HG03064 (cell line): Measurements from ENCODE around the gene EVC.

Source experiments
- ATAC-seq: cut with Tn5 transposase; IDR thresholded peaks from one replicate; pipeline ENCODE4 v1.9.1; 2021; ENCODE audit warnings: low read depth; ENCODE audit not compliant: unreplicated experiment

Gene EVC

GRCh38 chr4:5783486-5783885 lies 72.5 kb downstream of the EVC start:
- no peak for ATAC-seq

- ATAC-seq, result no peak
Measured at GRCh38 chr4:5784021-5784420, 73.0 kb downstream of the EVC start.

- ATAC-seq, result no peak
Measured at GRCh38 chr4:5784960-5785611, 74.1 kb downstream of the EVC start.

DNA sequence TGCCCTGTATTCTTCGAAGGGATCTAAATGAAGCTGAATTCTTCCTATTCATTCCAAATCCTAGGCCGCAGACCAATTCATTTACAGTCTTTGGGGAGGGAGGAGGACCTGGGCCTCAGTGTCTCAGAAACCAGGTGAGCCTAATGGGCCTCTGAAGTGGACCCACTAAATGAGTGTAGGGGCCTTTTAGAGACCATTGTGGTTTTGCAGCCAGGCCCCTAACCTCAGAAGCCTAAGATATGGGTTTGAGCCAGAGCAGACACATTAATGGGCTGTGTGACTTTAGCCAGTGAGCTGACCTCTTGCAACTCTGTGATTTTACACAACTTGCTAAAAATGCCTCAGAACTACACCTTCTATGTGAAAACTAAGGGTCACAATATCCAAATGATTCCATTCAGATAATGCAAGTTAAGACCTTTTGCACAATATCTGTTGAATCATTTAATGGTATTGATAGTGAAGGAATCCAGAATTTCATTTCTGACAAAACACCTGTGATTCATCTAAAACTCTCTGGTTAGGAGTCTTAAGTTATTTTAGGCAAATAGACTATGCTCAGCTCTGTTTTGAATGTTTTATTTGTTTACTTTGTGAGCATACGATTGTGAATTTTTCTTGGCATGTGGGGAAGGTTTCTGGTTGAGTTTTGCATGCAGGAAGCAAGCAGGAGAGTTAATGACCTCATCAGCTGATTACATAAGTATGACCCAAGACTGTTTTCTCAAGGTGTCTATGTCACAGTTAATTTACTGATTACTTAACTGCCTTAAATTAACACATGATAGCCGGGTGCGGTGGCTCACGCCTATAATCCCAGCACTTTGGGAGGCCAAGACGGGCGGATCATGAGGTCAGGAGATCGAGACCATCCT lies 75.0 kb downstream of the EVC start:
- ATAC-seq, result no peak

DNA sequence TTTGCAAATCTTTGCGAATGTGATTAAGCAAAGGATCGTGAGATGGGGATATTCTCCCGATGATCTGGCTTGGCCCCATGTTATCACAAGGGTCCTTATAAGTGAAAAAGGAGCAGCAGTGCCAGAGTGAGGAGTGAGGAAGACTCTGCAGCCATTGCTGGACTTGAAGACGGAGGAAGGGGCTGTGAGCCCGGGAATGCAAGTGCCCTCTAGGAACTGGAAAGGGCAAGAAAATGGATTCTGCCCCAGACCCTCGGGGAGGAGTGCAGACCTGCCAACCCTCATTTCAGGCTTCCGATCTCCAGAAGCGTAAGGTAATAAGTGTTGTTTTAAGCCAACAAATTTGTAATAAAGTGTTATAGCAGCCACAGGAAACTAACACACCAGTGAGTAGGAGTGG lies 76.3 kb downstream of the EVC start:
- ATAC-seq, result no peak

DNA sequence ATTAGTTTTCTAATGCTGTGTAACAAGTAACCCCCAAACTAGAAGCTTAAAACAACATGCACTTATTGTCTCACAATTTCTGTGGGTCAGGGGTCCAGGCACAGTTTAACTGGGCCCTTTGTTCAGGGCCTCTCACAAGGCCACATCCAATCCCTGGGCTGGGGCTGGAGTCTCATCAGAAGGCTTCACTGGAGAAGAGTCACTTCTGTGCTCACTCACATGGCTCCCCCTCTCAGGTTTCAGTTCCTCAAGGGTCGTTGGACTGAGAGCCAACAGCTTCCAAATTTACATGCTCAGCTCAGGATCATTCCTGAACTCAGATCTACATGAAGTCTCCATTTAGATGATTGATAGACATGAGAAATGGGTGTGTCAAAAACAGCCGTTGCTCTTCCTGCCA lies 77.1 kb downstream of the EVC start:
- no peak for ATAC-seq

DNA sequence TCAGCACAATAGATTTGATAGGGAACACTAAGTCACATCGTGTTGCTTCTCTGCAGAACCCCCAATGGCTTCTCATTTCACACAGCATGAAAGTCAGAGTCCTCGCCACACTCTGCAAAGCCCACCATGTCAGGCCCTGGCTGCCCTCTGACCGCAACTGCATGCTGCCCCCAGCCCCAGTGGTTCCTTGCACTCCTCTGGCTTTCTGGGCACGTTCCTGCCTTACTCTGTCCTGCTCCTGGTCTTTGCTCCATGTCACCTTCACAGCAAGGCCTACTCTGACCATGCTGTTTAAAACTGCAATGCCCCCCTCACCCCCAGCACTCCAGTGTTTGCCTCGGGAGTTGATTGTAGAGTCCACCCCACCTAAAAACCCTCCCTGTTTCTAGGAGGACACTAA lies 78.1 kb downstream of the EVC start:
- ATAC-seq, result no peak

DNA sequence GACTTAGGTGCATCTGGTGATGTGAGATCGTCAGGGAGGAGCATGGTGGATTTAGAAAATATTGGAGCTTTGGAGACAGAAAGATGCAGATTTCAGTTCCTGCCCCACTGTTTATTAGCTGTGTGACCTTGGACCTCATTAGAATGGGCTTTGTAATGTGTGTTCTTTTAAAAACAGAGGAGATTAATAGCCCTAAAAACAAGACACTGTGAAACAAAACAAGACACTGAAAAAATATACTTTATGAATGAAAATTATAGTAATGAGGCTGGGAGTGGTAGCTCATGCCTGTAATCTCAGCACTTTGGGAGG lies 79.5 kb downstream of the EVC start:
- ATAC-seq, result no peak

GRCh38 chr4:5791654-5792053 lies 80.7 kb downstream of the EVC start:
- no peak for ATAC-seq

DNA sequence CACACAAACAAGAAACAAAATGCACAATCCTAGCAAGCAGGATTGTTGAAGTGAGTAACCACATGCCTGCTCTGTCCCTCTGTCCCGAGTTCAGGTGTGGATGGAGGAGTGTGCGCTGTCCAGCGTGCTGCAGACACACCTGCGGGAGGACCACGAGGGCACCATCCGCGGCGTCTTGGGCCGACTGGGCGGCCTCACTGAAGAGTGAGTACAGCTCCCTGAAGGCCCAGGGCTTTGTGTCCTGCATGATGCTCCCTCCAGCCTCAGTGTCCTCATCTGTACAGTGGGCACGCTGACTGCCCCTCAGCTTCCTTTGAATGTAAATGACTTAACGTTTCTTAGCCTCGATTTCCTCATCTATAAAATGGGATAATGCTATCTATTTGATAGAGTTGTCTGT lies 82.5 kb downstream of the EVC start:
- ATAC-seq, result no peak

- ATAC-seq, result no peak
Measured at GRCh38 chr4:5795580-5795979, 84.6 kb downstream of the EVC start.

DNA sequence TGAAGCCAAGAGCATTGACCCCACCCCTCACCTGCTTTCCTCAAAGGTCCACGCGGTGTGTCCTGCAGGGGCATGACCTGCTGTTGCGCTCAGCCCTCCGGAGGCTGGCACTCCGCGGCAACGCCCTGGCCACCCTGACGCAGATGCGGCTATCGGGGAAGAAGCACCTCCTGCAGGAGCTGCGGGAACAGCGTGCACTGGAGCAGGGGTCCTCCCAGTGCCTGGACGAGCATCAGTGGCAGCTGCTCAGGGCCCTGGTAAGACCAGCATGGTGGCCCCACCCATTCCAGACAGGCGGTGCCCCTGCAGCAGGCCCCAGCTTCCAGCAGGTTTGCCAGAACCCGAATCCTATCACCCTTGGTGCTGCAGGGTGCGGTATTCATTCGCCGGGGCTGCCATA lies 86.0 kb downstream of the EVC start:
- no peak for ATAC-seq

DNA sequence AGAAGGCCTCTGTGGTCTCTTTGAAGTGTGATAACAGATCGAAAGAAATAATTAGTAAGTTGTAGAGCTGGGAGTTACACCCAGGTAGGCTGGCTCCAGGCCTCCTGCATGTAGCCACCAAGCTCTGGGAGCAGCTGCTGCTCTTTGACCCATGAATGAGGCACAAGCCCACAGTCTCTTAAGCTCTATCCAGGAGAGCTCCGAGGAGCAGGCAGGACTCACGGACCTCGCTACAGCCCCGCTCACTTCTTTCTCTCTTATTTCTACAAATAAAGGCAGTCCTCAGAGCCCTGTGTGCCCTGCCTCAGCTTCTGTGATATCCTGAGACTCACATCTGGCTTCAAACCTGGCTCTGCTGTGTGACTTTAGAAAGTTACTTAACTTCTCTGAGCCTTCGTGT lies 86.9 kb downstream of the EVC start:
- no peak for ATAC-seq

DNA sequence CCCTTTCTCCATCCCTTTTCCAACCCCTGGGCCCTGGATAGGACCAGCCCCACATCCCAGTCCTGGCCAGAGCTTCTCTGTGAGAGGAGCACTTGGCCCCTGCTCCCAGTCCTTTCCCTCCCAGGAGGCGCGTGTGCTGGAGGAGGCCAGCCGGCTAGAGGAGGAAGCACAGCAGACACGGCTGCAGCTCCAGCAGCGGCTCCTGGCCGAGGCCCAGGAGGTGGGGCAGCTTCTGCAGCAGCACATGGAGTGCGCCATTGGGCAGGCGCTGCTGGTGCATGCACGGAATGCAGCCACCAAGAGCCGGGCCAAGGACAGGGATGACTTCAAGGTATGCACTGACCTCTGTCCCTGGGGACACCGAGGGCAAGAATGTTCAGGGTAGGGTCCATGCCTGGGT lies 87.5 kb downstream of the EVC start:
- no peak for ATAC-seq

GRCh38 chr4:5798946-5799345 lies 87.9 kb downstream of the EVC start:
- no peak for ATAC-seq

DNA sequence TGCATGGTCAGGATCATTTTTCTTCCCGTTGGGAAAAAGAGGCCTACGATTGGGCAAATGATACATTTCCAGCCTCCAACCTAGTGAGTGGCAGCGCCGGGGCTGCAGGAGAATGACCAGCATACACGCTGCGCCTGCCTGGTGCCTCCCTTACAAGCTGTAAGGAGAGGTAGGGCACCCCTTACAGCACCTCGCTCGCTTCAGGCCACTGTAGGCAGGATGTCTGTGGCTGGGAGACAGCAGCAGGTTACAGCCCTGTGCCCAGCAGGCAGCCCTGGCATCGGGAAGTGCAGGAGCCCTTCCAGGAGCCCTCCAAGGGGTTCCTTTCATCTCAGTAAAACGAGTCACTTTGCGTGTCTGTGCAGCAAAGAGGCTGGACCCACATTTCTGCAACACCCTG lies 88.4 kb downstream of the EVC start:
- no peak for ATAC-seq

- no peak for ATAC-seq
Measured at GRCh38 chr4:5800496-5800895, 89.5 kb downstream of the EVC start.

DNA sequence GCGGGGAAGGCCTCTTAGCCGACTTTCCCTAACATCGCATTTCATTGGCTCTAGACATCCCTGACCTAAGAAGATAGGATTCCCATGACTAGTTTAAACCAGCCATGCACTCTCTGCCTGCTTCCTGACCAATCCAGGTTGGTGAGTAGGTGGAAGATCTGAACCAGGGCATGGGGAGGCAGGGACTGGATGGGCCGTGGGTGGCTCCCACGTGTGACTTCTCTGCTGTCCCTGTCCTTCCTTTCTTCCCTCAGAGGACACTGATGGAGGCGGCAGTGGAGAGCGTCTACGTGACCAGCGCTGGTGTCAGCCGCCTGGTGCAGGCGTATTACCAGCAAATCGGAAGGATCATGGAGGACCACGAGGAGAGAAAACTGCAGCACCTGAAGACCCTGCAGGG lies 90.7 kb downstream of the EVC start:
- no peak for ATAC-seq

DNA sequence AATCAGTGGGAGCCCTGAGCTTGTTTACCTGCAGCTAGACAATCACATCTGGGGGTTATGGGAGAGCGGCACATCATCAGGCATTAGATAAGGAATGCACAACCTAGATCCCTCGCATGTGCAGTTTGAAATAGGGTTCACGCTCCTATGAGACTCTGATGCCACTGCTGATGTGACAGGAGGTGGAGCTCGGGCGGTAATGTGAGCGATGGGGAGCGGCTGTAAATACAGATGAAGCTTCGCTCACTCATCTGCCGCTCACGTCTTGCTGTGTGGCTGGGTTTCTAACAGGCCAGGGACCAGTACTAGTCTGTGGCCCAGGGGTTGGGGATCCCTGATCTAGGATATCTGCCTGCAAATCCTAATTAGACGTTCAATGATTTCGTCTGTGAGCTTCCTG lies 91.6 kb downstream of the EVC start:
- no peak for ATAC-seq

- no peak for ATAC-seq
Measured at GRCh38 chr4:5804656-5805055, 93.7 kb downstream of the EVC start.

DNA sequence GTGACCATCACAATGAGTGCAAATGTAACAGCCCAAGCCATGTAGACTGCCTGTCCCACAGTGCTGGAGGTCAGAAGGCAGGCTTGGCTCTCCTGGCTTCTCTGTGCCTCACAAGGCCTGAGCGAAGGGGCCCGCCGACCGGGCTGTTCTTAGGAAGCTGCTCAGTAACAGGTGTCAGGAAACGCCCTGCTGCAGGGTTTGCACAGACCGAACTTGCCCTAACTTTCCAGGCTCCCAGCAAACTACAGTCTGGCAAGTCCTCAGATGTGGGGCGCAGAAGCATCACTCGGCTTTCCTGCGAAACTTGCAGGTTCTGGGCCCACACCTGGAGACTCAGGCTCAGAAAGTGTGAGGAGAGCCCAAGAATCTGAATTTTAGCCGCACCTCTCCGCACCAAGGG lies 94.3 kb downstream of the EVC start:
- ATAC-seq, result no peak

- no peak for ATAC-seq
Measured at GRCh38 chr4:5808081-5808741, 97.2 kb downstream of the EVC start.
